GM19455 (cell line): ENCODE results near the gene BABAM2.

ENCODE experiments used
- ATAC-seq: cut with Tn5 transposase; IDR thresholded peaks from one replicate; pipeline ENCODE4 v1.9.1; 2021; ENCODE audit not compliant: unreplicated experiment

The BABAM2 gene

GRCh38 chr2:28387082-28387960 is 496.8 kb downstream of the BABAM2 start:
- no peak for ATAC-seq
